Left forelimb (tissue), 1 donor: ENCODE data around the gene TMEM18.

ENCODE experiments used
- DNase-seq: peaks from one replicate; pipeline ENCODE4 v3.0.0-alpha.2; 2018; ENCODE audit warnings: low spot score

The TMEM18 gene

DNA sequence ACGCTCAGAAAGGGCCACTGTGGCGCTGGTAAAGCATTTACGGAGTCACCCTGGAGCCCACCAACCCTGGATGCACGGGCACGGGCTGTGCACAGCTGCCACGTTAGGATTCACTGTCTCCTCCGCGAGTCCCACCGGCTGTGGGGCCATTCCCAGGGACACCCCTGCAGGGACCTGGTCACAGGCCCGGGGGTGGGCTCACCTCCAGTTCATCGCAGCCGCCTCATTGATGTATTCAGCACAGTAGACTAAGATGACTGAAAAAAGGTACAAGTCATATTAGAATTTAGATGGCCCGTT lies 4.7 kb downstream of the TMEM18 start:
- no peak for DNase-seq

DNA sequence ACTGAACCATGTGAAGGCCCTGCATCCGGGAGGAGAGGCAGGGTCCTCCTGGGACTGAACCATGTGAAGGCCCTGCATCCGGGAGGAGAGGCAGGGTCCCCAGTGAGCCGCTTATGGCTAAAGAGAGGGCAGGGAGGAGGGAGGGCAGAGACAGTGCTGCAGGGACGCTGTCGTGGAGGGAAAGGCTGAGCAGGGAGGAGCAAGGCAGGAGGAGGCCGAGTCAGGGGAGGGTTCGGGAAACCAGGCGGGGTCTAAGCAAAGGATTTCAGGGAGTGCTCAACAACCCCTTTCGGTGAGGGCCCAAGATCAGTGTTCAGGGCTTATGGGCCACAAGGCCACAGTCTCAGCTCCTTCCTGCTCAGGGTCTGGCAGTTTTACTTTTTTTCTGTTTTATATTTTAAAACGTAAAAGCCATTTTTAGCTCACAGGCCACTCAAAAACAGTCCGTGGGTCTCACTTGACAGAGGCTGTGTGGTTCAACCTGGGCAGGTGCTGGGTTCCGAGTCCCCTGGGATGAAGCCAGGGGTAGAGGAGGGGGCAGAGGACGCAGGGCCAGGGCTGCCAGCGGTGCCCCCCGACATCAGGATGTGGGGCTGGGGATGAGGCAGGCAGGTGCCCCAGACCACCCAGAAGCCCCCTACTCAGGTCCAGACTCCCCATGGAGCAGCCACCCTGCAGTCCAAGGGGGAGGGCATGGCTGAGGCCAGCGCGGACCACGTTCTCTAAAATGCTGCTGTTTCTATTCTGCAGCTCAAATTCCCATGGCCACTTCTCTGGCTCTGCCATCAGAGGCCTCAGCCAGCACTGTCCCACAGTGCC lies 5.2 kb downstream of the TMEM18 start:
- no peak for DNase-seq

DNA sequence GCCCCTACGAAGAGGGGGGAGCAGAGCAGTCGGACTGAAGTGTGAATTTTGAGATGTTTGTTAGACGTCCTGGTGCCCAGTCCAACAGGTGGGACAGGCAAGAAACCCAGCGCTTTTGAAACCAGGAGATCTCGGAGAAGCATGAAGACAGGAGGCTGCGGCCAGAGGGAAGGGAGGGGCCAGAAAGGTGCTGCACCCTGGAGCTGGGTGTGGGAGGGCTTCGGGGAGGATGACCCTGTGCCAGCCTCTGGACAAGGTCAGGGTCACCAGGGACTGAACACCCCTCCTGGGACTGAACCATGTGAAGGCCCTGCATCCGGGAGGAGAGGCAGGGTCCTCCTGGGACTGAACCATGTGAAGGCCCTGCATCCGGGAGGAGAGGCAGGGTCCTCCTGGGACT lies 6.1 kb downstream of the TMEM18 start:
- no peak for DNase-seq

DNA sequence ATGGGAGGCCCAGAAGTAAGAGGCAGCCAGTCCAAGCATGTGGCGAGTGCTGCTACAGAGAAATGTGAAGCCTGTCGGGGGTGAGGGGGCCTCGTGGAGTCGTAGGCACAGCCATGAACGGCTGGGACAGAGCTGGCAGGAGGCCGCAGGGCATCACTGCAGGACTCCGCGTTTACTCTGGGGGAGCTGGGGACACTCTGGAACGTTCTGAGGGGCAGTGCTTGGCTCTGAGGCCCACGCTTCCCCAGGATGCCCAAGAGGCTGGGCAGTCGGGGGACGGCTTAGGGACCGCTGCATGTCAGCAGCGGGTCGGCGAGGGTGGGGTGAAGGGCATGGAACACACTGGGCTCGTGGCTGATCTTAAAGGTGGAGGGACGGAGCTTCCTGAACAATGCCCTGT lies 6.6 kb downstream of the TMEM18 start:
- DNase-seq, result no peak

DNA sequence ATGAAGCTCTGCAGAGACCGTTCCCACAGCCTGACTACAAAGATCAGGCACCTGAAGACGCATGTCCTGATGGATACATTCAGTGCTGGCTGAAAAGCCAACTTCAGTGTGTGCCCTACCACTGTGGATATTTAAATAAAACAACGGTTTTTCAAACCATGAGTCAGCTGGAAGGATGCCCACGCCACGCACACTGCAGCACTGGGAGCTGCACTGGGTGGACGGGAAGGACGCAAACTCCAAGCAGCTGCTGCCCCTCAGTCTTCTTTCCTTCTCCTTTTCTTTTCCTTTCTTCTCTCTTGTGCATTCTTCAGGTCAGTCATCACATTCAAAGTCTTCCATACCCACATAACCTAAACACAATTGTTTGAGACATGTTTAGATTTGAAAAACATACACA lies 7.9 kb downstream of the TMEM18 start:
- no peak for DNase-seq

DNA sequence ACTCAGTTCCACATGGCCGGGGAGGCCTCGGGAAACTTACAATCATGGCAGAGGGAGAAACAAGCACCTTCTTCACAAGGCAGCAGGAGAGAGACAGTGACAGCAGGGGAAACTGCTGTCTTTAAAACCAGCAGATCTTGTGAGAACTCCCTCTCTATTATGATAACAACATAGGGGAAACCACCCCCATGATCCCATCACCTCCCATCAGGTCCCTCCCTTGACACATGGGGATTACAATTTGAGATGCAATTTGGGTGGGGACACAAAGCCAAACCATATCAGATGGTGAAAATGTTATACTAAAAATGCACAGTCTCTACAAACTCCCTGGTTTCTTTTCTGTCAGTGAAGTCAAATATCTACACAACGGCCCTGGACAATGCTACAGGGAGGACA lies 9.2 kb downstream of the TMEM18 start:
- DNase-seq, result no peak

DNA sequence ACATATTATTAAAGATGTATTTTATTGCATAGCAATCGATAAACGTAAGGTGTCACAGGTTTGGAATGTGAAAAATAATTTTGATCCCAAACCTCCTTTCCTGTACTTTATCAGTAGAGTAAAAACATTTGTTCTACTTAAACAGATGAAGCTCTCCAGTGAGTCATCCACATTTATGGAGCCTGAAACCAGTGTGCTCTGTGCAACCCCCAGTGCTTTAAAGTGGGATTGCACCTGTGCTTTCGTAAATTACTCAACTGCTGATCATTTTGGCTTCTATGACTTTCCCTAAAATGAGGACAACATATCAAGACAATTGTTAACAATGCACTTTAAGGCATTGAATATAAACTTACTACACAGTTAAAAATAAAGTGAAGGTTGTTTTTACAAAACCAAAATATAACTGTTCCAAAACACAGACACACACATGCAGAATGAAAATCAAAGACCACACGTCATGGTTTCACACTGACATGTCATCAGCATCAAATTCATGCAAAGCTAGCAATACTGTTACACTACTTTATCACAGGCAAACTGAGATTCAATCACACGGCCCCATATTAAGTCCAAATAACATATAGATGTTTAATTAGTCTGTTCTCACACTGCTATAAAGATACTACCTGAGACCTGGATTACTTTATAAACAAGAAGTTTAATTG lies 9.7 kb downstream of the TMEM18 start:
- no peak for DNase-seq

DNA sequence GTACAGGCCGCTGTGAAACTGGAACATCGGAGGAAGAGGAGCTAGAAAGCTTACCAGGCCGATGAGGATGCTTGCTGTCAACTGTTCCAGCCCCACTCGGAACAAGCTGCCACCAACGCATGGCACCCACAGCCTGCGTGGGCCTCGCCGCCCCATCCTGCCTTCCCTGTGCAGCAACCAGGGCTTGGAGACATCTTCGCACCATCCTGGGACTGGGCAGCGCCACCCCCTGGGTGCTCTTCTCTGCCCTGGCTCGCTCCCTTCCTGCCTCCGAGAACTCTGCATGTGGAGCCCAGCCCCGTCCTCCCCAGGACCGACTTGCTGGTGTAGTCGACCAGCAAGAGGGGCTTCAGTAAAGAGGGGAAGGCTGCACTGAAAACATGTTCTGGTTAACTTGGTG lies 10.8 kb downstream of the TMEM18 start:
- no peak for DNase-seq

DNA sequence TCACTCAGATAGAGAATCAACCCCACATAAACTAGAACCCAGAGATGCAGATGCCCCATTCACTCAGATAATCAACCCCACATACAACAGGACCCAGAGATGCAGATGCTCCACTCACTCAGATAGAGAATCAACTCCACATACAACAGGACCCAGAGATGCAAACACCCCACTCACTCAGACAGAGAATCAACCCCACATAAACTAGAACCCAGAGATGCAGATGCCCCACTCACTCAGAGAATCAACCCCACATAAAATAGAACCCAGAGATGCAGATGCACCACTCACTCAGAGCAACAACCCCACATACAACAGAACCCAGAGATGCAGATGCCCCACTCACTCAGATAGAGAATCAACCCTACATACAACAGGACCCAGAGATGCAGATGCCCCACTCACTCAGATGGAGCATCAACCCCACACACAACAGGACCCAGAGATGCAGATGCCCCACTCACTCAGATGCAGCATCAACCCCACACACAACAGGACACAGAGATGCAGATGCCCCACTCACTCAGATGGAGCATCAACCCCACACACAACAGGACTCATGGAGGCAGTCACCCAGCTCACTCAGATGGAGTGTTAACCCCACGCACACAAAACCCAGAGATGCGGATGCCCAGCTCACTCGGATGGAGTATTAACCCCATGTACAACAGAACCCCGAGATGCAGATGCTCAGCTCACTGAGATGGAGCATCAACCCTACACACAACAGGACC lies 11.7 kb downstream of the TMEM18 start:
- DNase-seq, result no peak

DNA sequence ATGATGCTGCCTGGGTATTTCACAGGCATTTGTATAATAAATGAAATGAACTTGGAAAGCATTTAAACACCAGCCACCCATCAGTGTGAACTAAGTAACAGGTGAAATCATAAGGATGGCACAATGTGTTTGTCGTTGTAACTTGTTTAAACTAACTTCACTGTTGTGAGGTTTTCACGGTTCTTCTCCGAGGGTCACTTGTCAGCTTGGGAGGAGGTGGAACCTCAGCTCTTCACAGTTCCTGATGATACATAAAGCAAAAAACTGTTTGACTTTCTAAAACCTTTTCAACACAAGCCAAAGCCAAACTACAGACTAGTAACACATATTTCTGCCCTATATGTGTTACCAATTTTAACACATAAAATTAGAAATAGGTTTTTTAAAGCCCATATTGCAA lies 13.1 kb downstream of the TMEM18 start:
- DNase-seq, result no peak

DNA sequence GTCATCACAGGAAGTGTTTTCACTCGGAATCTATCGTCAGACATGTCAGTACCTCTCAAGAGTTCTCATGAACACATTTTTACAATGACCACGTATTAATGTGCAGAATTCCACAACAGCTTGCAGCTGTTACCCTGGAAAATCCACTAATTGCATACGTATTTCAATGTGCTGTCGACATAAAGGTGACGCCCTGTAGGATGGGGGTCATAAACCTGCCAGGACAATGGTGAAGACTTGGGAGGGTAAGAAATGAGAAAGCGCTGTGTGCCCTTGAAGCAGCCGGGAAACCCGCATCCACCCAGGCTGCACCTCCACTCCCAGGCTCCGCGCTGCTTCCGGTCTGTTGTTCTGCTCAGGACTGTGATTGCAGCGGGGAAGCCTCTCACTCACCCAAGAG lies 14.0 kb downstream of the TMEM18 start:
- no peak for DNase-seq

DNA sequence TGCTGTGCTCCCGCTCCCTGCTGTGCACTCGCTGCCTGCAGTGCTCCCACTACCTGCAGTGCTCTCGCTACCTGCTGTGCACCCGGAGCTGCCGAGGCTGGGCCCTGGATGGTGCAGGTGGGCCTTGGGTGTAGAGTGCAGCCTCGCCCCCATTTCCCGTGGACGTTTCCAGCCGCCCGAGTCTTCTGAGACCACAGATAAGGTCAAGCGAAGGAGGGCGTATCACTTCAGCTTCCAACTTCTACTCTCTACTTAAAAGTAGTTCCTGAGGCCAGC lies 15.9 kb downstream of the TMEM18 start:
- DNase-seq, result no peak

DNA sequence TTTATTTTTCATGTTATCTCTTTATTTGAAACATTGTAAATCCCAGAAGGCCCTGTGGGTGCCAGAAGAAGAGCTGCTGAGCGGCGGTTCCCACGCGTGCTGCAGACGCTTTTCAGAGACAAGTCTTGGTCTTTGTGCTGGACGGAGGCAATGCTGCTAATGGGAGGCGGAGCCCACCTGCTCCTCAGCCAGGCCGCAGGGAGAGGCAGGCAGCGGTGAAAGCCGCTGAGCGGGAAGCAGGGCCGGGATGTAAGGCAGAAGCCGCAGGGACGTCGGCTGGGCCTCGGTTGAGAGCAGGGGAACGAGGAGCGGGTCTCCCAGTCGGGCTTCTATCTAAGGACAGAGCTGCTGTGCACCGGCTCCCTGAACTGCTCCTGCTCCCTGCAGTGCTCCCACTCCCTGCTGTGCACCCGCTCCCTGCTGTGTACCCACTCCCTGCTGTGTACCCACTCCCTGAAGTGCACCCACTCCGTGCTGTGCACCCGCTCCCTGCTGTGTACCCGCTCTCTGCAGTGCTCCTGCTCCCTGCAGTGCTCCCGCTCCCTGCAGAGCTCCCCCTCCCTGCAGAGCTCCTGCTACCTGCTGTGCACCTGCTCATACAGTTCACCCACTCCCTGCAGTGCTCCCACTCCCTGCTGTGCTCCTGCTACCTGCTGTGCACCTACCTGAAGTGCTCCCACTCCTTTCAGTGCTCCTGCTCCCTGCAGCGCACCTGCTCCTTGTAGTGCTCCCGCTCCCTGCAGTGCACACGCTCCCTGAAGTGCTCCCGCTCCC lies 16.4 kb downstream of the TMEM18 start:
- no peak for DNase-seq

DNA sequence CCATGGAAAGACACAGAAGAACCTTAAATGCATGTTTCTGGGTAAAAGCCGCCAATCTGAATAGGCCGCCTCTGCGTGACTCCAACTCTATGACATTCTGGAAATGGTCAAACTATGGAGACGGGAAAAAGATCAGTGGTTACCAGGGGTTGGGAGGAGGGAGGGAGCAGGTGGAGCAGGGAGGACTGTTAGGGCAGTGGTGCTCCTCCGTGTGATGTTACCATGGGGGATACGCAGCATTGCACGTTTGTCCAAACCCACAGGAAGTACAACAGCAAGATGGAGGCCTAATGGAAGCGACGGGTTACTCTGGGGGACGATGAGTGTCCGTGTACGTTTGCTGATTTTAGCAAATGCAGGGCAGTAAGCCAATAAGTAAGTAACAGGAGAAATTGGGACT lies 17.2 kb downstream of the TMEM18 start:
- DNase-seq, result no peak

DNA sequence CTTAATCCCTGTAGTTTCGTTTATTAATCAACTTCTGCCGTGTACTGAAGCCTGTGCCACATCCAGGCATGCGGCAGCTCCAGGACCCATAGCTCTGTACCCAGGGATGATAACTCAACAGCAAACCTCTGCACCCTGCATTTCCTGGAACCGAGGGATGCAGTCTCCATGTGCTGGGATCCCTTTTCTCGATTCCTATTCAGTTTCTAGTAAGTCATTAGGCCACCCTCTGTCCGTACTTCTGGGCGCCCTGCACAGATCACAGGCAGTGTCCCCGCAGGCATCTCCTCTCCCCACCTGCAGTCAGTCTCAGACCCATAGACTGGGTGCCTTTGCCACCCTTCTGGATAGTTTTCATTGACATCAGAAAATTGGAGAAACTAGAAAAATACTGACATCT lies 18.8 kb downstream of the TMEM18 start:
- DNase-seq, result no peak

DNA sequence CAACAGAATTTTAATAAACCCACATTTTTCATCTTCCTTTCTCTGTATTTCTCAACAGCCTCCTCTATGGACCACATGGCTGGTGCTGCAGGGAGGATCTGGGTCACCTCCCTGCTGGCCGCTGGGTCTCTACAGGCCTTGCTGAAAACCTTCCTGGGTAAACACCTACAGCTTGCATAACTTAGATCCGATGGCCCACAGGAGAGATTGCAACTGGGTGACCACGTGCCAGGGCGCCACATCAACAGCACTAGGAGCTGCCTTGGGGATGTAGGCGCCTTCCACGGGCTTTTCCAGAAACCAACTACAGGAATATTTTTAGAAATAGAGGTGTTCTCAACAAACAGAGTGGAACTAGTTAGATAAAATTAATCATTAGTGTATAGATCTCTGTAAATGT lies 19.4 kb downstream of the TMEM18 start:
- peak; percentile 34 for DNase-seq

DNA sequence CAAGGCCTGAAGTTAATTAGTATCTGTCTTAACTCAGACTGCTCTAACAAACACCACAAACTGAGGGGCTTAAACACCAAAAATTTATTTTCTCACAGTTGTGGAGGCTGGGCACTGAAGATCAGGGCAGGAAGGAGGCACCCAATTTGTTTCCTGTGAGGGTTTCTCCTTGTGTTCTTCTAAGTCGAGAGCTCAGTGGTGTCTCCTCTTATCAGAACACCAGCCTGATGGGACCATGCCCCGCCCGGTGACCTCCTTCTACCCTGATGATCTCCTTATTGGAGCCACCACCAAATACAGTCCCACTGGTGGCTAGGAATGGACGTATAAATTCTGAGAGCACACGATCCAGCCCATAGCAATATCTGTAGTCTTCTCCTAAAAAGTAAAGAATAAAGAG lies 20.5 kb downstream of the TMEM18 start:
- DNase-seq, result peak; percentile 14

DNA sequence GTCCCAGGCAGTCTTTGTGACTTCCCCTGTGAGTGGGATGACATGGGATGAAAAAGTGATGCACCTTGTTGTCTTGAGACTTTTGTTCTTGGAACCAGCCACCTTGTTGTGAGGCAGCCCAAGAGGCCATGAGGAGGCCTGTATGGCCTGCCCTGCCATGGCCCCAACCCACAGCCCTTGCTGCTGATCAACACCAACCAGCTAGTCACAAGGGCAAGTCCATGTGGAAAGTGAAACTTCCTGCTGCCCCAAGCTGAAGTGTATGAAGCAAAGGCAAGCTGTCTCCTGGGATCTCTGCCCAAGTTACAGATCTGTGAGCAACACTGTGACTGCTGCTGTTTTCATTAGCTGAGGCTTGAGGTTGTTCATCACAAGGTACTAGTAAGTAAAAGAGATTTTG lies 21.6 kb downstream of the TMEM18 start:
- DNase-seq, result peak; percentile 26

DNA sequence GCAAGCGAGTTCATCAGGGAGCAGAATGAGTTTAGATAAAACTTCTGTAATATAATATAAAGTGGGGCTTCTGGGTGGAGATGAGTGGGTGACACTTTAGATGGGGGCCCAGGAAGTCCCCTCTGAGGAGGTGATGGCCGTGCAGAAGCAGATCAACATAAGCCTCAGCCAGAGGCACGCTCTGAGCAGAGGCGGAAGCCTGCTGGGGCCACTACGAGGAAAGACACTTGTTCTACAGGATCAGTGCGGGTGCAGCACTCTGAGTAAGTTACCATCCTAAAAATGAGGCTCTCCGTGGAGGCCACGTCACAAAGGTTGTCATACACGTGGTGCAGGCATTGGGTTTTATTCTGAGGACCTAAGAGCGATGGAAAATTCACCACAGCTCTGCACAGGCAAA lies 22.3 kb downstream of the TMEM18 start:
- peak; percentile 15 for DNase-seq

DNA sequence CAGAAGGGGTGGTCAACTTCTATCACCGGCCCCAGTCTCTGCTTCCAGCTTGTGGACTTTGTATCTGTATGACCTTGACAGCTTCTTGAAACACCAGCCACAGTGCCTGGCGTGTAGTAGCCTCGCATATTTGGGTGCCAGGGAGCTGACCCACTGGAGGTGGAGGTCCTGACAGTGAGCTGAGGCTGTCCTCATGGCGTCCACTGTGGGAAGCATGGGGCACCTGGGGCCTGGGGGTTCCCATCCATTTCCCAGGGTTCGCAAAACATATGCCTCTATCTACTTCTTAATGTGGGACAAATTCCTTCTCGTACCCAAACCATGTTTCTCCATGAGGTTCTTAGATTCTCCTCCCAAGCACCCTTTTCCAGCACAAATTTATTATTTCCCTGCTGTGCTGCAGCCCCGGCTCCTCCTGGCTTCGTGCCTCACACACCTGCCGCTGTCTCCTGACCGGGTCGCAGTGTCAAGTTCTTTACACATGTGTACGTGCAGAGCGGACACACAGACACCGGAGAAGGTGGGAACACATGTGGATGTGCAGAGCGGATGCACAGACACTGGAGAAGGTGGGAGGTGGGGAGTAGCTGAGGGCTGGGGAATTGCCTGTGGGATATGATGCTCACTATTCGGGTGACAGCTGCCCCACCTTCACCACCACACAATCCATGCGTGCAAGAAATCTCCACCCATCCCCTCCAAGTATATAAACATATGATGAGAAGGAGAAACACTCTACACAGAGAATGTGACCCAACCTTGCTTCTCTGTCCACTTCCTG lies 23.4 kb downstream of the TMEM18 start:
- DNase-seq, result peak; percentile 41

DNA sequence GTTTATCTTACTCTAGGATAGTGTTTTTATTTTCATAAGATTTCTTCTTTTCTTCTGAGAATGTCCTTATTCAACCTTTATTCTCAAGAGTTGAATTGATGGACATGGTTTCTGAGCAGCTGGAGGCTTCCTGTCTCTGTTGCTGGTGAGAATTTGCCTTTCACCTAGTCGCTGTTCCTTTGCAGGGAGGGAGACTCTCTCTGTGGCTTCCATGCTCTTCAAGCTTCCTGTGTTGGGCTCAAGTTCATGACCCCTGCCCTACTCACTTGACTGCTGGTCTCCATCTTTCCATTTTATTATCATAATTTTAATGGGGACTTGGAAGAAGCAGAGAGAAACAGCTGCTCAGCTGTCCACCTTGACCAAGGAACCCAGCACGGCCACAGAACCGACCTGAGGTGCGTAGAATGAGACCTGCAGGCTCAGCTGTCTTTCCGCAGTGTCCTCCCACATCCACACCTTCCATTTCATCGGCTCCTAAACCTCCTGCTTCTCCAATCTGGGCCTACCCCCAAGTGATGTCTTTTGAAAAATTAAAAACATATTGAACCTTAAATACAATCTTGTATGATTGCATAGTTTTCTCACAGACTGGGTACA lies 24.2 kb downstream of the TMEM18 start:
- peak; percentile 44 for DNase-seq

DNA sequence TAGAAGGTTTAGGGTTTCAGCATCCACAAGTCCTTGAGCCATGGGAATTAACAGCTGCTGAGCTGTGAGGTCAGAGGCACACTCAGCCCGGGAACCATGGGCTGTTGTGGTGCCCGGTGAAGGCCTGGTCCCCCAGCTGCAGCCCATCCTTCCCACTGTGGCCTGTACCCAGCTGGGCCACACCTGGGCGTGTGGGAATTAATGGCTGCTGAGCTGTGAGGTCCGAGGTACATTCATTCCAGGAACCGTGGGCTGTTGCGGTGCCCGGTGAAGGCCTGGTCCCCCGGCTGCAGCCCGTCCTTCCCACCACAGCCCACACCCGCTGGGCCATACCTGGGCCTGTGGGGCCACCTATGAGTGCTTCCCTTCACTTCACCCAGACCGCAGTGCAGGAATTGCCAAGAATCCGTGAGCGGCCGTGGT lies 25.2 kb downstream of the TMEM18 start:
- DNase-seq, result peak; percentile 49
